ENCODE results near the gene ADRM1.

DNA sequence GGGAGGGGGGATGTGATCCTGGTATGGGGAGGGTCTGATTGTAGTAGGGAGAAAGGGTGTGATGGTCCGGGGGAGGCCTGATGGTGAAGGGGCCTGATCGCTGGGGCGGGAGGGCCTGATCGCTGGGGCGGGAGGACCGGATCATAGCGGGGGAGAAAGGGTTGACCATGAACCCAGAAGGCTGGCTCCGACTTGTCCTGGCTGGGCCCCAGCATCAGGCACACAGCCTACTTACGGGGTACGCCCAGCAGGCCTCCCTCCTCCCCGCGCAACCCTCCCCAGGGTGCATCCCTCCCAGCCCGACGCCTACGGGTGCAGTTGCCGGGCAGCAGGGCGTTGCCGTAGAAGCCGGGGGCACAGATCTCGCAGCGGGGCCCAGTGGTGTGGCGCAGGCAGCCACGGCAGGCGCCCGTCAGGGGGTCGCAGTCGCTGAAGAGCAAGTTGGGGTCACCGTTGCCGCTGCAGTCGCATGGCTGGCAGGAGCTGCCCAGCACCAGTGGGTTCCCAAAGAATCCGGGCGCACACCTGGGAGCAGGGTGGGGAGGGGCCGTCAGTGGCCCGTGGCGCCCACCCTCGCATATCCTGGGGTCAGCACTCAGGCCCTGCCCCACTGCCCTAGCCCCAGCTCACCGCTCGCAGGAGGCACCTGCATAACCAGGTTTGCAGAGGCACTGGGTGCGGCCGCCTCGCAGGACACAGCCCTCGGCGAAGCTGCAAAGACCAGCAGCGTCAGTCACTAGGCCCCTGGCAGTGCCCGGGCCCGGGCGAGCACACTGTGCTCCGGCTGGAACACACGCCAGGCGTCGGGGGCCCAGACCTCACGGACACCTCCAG, 20.6 kb downstream of the ADRM1 start:
- TF ChIP-seq CTCF (IDR thresholded peaks at IDR 0.05) (no peak), EZH2 (IDR thresholded peaks at IDR 0.05) (no peak)

Measured in neural progenitor cell (in vitro differentiated cells).